GM19025 (cell line): Measurements from ENCODE around the gene PTPRN2.
"Not testable (repeated sequence)": the region's sequence is repeated elsewhere in the genome, so short reads cannot be mapped to it uniquely, and the experiment has no call there.

Experiments
- ATAC-seq: cut with Tn5 transposase; IDR thresholded peaks from one replicate; pipeline ENCODE4 v1.9.1; 2021; ENCODE audit warnings: mild to moderate bottlenecking, low read depth, moderate library complexity; ENCODE audit not compliant: unreplicated experiment

The PTPRN2 gene

DNA sequence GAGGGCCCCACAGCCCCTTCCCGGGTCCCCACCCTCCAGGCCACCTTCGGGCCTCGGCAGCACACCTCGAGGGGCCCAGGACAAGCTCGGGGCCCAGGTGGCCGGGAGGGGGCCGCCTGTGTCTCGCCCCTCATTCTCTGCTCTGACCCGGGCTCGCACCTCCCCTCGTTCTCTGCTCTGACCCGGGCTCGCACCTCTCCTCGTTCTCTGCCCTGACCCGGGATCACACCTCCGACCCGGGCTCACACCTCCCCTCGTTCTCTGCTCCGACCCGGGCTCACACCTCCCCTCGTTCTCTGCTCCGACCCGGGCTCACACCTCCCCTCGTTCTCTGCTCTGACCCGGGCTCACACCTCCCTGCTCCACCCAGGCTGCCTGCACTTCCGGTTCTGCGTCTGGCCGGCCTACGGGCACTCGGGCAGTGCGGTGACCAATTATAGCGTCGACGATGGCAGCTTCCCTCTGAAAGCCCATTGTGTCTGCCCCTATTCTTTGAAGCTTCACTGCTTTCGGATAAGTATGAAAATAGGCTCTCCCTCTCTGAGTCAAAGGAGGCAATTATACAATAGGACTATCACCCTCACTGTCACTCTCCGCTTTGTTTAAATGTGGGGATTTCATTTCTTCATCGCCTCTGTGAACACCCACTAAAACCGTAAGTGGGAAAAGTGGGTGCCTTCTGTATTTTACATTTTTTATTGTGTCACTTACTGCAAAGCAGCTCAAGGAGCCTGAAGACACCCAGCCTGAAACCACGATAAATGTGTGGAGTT, 793.5 kb downstream of the PTPRN2 start:
- ATAC-seq: no peak

GRCh38 chr7:157793087-157793353, 794.6 kb downstream of the PTPRN2 start:
- ATAC-seq: no peak

- no peak for ATAC-seq
These were observed 795.2 kb downstream of the PTPRN2 start for GRCh38 chr7:157792241-157793086.

DNA sequence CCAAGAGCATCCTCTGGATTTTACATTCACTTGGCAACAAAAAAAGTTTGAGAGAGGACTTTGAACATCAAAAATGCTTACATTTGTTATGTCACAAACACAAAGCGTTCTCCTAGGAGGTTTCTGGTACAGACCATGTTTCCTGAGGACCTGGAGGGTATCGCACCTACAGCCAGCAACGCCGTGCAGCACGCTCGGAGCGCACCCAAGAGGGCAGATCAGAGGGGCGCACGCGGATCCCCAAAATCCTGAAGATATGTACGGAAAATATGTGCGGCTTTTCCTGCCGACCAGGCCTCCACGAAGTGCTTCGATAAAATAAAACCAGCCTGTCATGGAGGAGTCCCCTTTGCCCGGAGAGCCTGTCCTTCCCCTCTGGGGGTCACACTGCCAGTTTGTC, 796.0 kb downstream of the PTPRN2 start:
- ATAC-seq: no peak

- no peak for ATAC-seq
These were observed 796.4 kb downstream of the PTPRN2 start for GRCh38 chr7:157791261-157791660.

GRCh38 chr7:157789942-157790341, 797.7 kb downstream of the PTPRN2 start:
- no peak for ATAC-seq

DNA sequence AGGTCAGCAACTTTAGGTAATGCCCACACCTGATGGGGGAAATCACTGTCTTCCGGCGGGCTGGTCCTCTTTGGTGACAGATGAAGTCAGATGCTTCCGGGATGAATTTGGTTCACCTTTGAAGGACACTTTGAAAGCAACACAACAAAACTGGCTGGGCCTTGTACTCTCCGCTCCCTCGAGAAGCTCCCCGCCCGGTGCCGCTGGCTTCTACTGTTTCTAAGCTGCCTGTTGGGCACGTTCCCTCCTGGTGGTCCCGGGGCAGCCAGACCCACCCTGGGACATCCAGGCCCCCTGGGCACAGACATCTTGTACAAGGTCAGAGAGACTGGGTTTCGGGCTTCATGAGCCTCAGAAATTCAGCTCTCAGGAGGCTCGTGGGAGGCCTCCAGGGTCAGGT, 798.5 kb downstream of the PTPRN2 start:
- ATAC-seq: no peak

DNA sequence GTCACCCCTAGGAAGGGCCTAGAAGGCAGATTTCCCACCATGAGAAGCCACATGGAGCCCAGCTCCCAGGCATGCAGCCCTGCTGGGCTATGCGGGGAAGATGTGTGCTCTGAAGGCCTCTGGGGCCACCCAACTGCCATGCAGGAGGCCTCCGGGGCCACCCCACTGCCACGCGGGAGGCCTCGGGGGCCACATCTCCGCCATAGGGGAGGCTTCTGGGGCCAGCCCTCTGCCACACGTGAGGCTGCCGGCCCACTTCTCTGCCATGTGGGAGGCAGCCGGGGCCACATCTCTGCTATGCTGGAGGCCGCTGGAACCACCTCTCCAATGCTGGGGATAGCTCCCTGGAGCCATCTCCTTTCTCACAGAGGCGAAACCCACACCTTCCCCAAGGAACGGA, 799.0 kb downstream of the PTPRN2 start:
- ATAC-seq: no peak

- ATAC-seq: no peak
These were observed 800.3 kb downstream of the PTPRN2 start for GRCh38 chr7:157787275-157787701.

GRCh38 chr7:157786375-157787274, 801.0 kb downstream of the PTPRN2 start:
- ATAC-seq: no peak

GRCh38 chr7:157785486-157786186, 802.0 kb downstream of the PTPRN2 start:
- ATAC-seq: no peak

- ATAC-seq: no peak
These were observed 802.6 kb downstream of the PTPRN2 start for GRCh38 chr7:157784979-157785441.

DNA sequence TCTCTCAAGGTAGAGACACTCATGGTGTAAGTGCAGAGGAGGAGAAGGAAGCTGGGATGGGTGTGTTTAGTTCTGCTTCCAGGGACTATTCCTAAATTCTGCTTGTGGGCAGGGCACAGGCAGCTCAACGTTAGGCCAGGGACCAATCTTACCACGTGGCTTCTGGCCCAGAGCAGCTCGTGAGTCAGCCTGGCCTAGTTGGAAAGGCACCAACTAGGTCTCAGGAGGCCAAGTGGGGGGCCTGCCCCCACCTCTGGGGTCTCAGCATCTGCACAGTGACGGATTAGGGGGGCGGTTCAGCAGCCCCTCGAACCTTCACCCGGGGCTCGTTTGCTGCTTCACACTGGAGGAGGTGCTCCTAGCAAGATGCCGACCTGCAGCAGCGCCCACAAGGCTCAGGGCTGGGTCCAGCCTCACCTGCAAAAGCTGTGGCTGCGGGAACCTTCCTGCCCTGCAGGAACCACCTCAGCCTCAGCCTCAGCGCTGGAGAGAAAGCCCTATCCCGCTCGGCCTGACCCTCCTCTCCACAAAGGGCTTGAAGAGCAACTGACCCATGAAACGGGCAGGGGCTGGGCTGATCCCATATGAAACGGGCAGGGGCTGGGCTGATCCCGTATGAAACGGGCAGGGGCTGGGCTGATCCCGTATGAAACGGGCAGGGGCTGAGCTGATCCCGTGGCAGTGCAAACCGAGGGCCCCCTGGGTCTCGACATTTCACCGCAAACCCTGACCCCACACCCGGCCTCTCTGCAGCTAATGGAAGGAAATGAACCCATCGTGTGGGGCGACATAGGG, 803.4 kb downstream of the PTPRN2 start:
- ATAC-seq: no peak

GRCh38 chr7:157782041-157782440, 805.6 kb downstream of the PTPRN2 start:
- ATAC-seq: no peak

GRCh38 chr7:157780721-157781120, 806.9 kb downstream of the PTPRN2 start:
- ATAC-seq: no peak

GRCh38 chr7:157780312-157780711, 807.3 kb downstream of the PTPRN2 start:
- ATAC-seq: no peak

DNA sequence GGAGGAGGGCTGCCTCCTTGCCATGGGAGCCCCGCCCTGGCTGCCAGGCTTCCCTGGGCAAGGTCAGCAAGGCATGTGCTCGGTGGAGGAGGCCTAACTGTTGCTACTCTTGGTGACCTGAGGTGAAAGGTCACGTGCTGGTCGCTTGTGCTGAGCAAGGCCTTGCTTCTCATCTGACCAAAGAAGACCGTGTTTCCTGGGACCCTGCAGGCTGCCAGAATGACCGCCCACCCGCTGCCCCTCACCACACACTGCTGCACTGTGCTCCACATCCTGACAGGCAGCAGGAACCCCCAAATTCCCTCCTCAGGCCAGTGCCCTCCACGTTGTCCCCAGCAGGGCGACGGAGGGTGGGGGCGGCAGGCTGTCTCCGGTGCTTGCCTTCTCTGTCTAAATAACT, 808.4 kb downstream of the PTPRN2 start:
- ATAC-seq: no peak

DNA sequence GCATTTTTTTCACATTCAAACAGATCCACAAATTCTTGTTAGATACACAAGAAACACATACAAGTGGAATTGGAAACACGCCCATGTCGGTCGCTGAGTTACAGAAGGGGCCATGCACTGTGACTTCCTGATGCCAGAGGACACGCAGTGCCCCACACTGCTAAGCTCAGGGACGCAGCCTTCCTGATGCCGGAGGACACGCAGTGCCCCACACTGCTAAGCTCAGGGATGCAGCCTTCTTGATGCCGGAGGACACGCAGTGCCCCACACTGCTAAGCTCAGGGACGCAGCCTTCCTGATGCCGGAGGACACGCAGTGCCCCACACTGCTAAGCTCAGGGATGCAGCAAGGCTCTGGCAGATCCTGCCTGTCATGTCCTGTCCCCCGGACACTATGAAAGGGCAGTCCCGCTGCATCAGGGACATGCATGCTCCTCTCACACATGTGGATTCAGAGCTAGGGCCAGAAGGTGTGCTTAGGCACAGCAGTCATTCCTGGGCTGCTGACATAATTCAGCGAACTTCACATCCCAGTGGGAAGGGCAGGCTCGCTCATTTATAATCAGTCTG, 810.3 kb downstream of the PTPRN2 start:
- not testable (repeated sequence) for ATAC-seq
